ENCODE results near the gene ZNF319.

The ZNF319 gene

DNA sequence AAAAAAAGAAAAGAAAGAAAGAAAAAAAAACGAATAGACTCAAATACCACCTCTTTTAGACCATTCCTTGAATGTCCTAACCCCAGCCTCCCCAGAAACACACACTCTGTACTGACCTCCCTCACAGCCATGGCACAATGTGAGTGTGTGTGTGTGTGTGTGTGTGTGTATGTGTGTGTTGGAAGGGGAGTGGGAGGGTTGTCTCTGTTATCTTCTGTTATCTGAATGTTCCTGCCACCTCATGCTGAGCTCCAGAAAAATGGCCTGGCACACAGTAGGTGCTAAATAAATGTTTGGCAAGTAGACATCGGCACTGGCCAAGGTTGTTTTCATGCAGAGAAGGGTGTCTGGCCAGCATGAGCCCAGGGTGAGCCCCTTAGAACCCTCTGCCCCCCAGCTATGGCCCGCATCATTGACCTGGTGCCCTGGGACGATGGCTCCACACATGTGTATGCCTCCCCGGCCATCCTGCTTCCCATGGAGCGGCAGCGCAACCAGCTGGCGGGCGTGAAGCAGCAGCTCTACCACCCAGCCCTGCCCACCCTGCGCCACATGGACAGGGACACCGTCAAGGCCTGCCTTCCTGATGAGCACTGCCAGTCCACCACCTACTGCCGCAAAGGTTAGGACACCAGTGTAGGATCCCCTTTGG is 22.9 kb downstream of the ZNF319 start:
- DNase-seq (ENCODE audit: low read depth): no peak

DNA sequence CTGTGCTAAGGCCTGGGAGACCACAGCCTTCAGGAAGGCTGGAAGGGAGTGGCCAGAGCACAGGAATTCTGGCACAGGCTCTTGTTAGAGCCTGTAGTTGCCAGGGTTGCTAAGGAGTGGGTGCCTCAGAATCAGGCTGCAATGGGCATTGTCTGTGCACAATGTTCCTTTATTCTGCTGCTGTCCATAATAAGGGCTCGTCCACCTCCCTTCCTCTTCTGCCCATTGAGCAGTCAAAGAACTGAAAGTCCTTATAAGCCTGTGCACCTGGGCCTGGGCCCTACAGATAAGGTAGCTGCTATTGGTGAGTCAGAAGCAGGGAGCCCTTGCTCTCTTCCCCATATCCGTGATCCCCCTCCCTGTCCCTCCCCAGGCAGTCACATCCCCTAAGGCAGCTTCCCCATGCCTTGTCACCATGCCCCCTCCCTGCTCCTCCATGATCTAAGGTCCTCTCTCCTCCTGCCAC is 24.1 kb downstream of the ZNF319 start:
- no peak for DNase-seq (ENCODE audit: low read depth)

DNA sequence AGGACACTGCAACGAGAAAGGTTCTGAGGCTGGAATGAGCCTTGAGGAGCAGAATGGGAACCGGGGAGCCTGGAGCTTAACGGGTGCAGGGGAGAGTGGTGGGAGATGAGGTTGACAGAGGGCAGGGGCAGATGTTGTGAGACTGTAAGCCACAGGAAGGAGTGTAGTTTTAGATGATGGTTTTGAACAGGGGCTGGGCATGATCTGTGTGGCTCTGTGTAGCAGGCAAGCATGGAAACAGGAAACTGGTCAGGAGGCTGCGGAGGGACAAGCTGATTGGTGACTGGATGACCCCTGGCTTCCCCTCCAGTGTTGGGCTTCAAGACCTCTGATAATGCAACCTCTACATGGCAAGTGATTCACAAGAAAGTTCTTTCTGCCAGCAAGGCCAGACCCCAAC is 28.2 kb downstream of the ZNF319 start:
- DNase-seq (ENCODE audit: low read depth): no peak

DNA sequence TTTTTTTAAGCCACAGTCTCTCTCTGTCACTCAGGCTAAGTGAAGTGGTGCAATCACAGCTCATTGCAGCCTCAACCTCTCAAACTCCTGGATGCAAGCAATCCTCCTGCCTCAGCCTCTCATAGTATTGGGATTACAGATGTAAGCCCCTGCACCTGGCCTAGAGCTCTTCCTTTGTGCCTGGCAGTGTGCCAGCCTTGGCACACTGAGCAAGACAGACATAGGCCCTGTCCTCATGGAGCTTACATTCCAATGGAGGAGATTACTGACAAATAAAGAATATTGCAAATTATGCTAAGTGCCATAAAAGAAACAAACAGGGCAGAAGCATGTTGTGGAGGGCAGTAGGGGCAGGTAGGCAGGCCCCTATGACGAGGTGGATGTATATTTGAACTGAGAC is 28.6 kb downstream of the ZNF319 start:
- DNase-seq (ENCODE audit: low read depth): no peak

DNA sequence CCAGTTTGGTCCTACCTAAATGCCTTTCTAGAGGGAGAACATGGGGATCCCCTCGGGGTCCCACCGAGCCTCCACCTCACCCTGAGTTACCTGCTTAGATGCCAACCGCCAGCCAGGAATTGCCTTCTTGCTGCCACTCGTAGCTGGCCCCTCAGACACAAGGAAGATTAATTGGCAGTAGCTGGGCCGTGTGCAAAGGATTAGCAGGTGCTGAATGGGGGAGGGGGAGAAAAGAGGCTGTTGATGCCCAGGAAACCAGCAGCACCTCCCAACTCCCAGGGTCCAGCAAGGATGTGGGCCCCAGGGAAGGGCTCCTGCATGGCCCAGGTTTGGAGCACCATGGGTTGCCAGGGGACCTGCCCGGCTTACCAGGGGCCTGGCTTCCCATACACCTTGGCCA is 29.5 kb downstream of the ZNF319 start, which contains the start of gene CNGB1:
TSS of gene CNGB1 (minus strand) at position 159 of the 400 bp plus-strand sequence. CDS start 3,842 bp downstream, outside the sequence.
- DNase-seq (ENCODE audit: low read depth): no peak

DNA sequence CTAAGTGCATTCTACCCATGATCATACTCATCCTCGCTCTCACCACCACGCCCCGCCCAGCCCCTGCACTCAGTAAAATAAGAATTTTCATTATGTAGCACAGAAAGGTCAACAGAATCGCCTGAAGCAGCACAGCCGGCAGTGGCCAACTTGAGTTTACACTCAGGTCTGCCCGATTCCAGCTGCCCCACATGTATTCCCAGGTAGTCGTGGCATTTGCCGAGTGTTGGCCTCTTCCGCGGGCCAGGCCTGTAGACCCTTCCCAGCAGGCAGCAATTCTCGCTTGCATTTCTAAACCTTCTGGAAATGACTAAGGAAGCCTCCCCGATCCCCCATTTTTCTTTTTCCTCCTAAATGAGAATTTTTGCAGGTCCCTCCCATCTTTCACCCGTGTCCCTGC is 30.2 kb downstream of the ZNF319 start:
- no peak for DNase-seq (ENCODE audit: low read depth)

DNA sequence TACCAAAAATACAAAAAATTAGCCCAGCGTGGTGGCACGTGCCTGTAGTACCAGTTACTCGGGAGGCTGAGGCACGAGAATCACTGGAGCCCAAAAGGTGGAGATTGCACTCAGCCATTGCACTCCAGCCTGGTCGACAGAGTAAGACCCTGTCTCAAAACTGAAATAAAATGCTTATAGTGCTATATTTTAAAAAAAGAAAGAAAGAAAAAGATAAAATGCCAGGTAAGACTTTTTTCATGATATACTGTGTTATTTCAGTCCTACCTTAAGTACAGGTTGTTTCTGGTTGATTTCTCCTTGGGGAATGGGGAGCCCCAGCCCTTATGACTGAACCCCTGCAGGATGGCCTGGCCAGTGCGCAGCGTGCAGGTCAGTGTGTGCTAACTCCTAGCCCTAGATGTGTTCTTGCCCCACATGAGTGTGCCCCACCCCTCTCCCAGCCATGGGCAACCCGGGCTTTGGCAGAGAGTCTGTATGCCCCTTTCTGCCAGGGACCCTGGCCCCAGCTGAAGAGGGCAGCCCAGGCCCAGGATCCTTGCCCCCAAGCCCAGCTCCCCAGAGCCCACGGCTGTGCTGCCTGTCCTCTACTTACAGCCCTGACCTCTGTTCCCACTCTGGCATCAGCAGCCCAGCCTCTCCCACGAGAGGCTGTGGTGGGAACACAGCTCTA is 30.9 kb downstream of the ZNF319 start:
- no peak for DNase-seq (ENCODE audit: low read depth)

DNA sequence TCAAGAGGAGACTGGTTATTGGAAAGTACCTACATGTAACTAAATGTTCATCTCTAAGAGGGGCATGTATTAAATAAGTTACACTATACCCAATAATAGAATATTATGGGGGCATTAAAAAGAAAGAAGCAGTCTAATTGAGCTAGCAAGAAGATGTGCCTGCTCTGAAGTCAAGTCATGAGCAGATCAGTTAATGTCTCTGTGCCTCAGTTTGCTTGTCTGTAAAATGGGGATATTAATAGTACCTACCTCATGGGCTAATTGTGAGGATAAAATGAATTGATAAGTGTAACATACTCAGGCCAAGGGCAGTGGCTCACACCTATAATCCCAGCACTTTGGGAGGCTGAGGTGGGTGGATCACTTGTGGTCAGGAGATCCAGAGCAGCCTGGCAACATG is 32.6 kb downstream of the ZNF319 start:
- no peak for DNase-seq (ENCODE audit: low read depth)

DNA sequence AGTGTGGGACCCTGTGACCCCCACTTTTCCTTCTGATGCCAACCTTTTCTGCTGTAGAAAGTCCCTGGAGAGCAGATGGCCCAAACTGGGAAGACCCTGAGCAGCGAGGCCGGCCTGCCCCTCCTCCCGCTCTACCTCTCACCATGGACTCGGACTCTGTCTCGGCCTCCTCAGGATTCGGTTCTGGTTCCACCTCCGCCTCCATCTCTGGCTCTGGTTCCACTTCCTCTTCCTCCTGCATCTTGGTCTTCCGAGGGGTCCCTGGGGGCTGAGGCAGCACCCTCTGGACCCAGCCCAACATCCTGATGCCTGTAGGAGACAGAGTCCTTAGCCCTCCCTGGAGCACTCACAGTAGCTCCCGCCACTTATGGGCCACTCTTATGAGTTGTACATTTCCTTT is 33.5 kb downstream of the ZNF319 start:
- no peak for DNase-seq (ENCODE audit: low read depth)

DNA sequence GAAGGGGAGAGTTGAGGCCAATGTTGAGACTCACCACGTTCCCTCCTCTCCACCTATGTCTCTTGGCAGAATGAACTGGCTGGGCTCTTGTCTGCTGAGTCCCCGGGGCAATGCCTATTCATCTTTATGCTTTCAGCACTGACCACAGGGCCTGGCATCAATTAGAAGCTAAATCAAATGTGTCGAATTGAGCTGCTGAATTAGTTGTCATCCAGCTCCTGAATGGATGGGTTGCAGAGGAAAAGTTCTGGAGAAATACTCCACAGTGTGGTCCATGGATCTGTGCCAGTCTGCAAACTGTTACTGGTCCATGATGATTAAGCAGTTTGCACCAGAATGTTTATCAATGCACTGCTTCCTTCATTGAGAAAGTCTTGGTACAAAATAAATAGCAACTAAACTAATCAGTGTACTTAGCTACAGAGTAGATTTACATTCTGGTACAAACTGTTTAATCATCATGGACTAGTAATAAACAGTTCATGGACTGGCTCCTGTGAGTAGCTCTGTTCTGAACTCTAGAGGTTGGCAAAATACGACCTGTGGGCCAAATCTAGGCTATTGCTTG is 34.2 kb downstream of the ZNF319 start:
- no peak for DNase-seq (ENCODE audit: low read depth)

DNA sequence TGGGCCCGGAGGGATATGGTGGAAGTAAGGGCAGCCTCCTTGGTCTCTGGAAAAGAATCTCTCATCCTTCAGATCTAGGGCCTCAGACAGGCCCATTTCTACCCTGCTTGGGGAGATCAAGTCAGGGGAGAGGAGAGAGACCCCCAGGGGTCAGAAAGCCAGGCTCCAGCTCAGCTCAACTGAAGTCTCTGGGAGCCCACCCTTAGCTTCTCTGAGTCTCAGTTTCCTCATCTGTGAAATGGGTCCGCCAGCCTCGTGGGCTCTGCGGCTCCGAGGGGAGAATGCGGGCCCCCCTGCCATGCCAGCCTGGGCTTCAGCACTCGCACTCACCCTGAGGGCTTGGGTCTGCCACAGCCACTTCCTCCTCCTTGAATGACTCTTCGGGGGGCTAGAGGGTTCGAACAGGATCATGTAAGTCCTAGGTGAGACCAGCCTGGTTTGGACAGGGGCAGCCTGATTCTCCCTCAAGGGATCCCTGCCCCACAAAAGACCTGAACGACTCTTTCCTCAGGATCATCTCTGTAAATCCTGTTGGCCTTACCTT is 36.2 kb downstream of the ZNF319 start:
- DNase-seq (ENCODE audit: low read depth): no peak

DNA sequence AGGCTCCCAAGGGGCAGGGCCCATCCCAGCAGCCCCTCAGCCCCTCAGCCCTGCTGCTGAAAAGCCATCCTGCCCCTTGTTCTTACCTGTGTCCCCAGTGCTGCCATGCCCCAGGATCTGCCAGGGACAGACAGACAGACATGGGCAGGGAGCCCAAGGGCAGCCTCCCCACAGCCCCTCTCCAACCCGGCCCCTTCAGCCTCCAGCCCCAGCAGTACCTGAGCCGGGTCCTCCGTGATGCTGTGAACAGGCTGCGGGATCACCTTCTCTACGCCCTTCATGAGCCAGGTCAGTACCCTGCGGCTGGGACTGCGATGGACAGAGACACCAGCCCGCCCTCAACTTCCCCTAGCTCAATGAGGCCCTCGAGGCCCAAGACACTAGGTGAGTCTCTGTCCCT is 37.7 kb downstream of the ZNF319 start:
- no peak for DNase-seq (ENCODE audit: low read depth)

DNA sequence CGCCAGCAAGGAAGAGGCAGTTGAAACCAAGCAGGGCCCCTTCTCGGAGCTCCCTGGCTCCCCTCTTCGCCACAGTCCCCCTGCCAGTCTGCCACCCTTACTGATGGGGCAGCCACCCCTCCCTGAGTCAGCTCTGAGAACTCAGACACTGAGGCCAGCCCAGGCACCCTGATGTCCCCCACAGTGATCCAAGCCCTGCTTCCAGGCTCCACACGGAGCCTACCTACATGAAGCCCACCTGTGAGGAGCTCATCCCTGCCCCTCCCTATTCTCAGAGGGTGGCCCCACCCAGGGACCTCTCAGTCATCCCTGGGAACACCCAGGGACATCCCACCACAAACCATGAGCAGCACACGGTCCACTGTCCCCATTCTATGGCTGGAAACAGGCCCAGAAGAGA is 38.4 kb downstream of the ZNF319 start:
- DNase-seq (ENCODE audit: low read depth): no peak

DNA sequence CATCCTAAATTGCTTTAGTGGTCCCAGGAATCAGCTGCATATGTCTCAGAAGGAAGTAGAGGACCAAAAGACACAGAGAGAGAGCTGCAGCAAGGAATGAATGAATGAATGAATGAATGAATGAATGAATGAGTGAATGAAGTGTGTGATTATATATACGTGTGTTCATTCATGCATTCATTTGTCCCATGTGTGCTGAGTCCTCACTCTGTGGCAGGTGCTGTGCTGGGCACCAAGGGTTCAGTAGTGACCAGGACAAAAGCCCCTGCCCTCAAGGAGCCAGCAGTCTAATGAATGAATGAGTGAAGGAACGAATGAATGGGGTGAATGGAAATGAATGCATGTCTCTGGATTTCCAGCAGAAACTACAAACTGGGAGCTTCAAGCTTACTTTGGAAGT is 38.9 kb downstream of the ZNF319 start:
- DNase-seq (ENCODE audit: low read depth): no peak

DNA sequence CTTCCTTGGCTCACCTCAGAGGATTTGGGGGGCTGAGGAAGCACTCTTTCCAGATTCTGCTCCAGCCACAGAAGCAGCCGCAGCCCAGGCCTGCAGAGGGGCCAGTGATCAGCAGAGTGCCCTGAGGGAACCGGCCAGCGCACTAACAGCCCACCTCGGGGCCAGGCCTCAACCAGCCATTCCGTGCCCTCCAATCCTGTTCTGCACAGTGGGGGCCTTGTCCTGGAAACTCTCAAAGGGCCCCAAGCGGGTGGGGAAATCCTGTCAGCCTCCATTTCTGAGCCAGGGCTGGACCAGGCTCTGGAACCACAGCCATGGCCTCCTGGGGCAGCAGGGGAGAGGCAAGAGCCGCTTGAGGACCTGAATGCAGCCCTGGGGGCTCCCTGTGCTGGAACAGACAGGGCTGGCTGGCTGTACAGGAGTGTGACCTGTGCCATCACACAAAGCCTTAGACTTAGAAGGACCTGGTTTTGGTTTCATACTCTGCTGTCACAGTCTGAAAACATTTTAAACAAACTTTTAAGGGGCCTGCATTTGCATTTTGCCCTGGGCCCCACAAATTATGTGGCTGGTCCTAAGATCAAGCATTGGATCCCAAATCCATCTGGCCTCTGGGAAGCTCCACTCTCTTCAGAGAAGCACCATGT is 39.5 kb downstream of the ZNF319 start:
- DNase-seq (ENCODE audit: low read depth): no peak

DNA sequence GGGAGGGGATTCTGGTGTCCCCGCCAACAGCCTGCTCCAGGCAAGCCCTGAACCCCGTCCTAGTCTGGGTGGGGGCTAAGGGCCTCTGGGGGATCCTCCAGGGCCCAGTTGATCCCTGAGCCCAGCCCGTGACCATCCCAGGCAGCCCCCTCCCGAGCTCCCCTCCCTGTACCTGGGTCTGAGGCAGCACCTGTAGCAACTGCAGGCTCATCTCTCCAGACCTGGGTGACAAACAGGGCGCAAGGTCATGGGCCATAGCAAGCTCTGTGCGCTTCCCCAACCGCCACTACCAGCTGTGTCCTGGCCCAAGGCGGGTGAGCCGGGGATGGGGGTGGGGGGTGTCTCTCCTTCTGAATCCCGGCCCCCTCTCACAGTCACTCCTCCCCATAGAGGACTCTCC is 40.2 kb downstream of the ZNF319 start:
- no peak for DNase-seq (ENCODE audit: low read depth)

DNA sequence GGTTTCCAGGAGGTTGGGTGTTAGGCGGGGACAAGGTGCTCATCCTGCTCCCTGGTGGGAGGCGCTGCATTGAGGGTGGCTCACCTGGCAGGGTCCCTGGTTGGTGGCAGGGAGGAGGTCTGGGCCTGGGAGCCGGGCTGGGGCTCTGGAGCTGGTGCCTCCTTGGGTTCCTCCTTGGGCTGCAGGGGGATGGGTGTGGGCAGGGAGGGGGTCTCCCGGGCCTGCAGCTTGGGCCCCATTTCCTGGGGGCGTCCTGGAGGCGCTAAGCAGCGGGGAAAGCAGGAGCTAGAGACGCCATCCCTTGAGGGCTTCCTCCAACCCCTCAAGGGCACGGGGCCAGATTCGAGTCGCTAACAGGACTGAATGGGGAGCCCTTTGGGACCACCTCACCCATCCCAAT is 40.7 kb downstream of the ZNF319 start:
- DNase-seq (ENCODE audit: low read depth): no peak

DNA sequence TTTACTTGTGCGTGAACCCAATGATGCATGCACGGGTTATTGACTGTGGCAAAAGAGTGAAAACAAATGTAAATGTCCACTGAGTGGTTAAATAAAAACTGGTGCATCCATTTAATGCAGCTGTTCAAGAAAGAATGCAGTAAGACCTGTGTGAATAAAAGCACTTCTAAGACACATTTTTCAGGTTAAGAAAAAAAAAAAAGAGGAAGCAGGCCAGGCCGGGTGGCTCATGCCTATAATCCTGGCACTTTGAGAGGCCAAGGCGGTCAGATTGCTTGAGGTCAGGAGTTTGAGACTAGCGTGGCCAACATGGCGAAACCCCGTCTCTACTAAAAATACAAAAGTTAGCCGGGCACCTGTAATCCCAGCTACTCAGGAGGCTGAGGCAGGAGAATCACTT is 41.4 kb downstream of the ZNF319 start:
- DNase-seq (ENCODE audit: low read depth): no peak

DNA sequence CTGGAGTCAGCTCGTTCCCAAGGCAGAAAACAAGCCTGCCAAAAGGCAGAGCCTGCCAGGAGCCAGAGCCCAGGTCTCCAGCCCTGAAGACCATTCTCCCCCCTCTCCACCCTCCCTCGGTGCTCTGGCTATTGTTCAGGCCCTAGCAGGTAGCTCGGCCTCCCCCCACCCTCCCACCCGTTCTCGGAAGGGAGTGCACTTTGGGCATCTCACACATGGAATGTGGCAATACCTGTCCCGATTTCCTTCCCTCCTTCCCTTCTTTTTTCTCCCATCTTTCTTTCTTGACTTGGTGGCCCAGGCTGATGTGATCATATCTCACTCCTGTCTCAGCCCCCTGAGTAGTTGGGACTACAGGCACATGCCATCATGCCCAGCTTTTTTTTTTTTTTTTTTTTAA is 41.9 kb downstream of the ZNF319 start:
- DNase-seq (ENCODE audit: low read depth): no peak

DNA sequence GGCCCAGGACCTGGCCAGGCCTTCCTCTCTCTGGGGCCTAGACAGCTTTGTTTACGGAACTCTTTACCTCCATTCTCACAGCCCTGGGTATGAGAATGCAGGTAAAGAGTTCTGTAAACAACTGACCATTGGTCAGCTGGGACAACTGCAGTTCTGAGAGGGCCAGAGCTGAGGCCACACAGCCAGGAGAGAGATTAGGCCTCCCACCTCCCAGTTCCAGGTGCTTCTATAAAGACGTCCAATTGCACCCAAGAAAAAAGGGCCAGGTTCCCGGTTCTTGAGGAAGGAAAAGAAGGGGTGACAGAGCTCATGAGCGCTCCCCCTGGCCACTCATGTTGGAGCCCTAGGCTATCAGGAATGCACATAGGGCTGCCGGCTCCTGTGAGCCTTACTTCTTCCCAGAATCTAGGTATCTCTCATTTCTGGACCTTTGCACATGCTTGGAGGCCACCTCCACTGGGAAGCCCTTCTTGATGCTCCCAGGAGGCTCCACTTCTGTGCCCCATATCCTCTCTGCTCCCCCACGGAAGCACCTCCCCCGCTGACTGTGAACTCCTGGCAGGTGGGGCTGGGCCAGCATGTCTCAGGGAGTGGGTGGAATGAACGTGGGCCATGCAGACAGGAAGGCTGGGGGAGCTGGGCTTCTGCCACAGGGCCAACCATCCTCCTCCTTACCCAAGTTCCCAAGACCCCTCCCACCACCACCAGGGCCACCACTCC is 42.6 kb downstream of the ZNF319 start:
- DNase-seq (ENCODE audit: low read depth): no peak

DNA sequence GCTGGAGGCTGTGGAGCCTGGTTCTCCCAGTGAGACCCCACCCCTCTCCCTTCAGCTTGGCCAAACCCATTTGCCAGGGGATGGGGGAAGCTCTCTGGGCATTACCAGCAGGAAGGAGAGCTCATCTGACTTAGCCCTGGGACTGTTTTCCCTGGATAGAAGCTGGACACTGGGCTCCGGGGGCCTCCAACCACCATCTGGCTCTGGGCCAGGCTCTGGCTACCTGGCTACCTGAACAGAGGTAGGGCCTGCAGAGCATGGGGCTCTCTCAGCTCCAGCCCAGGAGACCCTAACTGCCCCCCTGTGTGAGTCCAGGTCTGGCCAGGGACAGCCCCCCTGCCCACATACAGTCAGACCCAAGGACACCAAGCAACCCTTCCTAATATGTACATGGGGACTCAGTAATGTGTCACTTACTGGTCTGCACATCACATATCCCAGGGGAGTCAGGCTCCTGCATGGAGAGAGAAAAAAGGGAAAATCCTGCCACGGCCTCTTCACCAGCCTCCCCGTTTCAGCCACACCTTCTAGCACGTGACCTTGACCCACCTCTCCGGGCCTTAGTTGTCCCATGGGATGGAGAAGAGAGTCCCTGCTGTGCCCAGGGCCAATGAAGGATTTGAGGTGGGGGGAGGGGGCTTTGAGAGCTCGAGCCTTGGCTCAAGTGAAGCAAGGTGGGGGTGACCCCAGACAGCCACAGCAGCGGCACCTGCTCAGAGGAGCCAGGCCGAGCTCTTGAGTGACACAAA is 43.4 kb downstream of the ZNF319 start:
- DNase-seq (ENCODE audit: low read depth): no peak

Data from stimulated activated CD8-positive, alpha-beta memory T cell treated with anti-CD3 and anti-CD28 coated beads, Interleukin-7, amount 100 ng/mL, for 24 hours (primary cell).